Hindlimb muscle (tissue), 1 donor: ENCODE results near the gene PRAF2. TPM values are rescaled to one million over a fixed set of nuclear protein-coding genes. Genes with fewer than 3 reads are reported as not detected.
A peak's percentile ranks its signal among the peaks of the same experiment; 100 is the strongest.

Experiments
- DNase-seq: peaks from one replicate; pipeline ENCODE4 v3.0.0-alpha.2; 2013
- polyA plus RNA-seq: library from polyadenylated mRNA; unstranded; fragments of 120-200 nt; gene quantifications from one replicate; pipeline ENCODE4 v1.2.1, GENCODE V29; 2013; ENCODE audit not compliant: insufficient read length

PRAF2 gene, protein sequence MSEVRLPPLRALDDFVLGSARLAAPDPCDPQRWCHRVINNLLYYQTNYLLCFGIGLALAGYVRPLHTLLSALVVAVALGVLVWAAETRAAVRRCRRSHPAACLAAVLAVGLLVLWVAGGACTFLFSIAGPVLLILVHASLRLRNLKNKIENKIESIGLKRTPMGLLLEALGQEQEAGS
- 20.3 TPM for polyA plus RNA-seq

DNA sequence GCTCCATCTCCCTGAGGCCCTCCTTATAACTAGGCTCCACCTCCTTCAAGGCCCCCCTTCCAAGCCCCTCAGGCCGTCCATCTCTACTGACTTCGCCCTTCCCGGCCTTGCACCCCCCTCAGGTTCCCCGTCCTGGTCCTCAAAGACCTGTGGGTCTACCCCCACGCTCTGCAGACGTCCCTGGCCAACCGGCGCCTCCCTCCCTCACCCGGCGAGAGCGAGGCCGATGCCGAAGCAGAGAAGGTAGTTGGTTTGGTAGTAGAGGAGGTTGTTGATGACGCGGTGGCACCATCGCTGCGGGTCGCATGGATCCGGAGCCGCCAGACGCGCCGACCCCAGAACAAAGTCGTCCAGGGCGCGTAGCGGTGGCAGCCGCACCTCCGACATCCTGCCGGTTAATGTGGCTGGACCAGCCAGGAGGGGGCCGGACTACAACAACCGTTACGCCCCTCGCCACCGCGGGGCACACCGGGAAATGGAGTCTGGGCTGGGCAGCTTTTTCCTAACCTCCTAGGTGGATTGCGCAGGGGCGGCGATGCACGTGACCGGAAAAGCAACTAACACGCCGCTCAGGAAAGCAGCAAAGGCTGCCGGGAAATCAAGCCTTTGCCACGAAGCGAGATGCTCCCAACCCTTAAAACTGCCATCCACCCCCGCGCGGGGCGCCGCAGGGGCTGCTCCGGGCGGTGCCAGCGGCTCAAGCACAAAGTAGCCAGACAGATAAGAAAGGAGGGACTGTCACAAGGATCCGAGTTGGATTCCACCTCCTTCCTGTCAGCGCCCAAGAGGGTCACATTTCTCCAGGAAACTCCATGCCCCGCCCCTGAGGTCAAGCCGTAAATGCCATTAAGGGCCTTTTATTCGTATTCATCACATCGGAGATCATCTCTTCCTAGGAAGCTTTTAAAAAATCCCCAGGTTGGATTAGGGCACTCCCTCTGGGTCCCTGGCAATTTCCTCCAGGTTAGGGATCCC is at the start of gene PRAF2:
PRAF2 (minus strand) TSS at position 402 of the 975 bp plus-strand sequence; CDS start at position 387, 15 bp downstream.
- peak; percentile 91 for DNase-seq

DNA sequence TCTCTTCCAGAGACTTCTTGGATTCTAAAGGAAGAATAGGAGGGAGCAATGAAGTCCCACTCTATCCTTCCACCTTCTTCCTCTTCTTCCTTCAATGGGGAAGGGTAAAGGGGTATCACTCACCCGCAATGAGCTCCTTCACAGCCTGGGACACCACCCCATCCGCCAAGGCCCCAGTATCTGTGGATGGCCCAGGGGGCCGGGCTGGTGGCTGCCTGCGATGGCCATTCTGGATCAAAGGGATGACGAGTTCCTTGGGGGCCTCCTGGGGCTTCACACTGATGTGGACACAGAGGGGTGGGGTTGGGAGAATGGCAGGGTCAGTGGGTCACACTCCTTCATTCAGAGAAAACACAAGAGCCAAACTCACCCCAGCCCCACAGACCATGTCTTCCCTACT is 48.7 kb upstream of the PRAF2 start:
- DNase-seq: no peak

DNA sequence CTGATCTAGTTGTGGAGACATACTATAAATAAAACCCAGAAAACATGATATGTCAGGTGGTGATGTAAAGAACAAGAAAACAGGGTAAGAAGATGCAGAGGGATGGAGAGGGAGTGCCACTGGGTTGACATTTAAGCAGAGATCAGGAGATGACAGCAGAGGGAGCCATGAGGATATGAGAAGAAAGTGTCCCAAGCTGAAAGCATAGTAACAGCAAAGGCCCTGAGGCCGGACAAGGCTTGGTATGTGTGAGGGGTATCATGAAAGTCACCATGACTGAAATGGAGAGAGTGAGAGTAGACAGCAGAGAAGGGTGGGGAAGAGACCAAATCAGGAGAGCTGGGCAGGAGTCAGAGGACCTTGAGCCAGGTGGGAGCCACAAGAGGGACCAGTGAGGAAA is 46.3 kb upstream of the PRAF2 start:
- no peak for DNase-seq

- DNase-seq: no peak
Observed at GRCh38 chrX:49117581-49117980, 43.8 kb upstream of the PRAF2 start.

DNA sequence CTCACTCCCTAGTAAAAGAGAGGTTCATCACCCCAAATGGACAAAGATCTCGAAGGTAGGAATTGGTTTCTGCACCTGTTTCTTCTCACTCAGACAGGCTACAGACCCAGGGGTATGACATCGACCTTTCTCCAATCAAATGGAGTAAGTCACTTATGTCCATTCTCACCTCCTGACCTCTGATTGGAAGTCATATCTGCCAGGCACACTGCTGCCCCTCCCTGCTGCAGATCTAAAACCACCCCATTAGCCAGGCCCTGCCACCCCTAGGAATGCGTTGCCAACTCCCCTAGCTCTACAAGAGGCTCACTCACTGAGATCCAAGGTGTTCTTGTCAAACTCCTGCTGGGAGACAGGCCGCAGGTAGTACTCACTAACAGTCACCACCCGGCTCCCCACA is 42.9 kb upstream of the PRAF2 start:
- no peak for DNase-seq

GRCh38 chrX:49116076-49116475 is 42.3 kb upstream of the PRAF2 start:
- DNase-seq: no peak

GRCh38 chrX:49111791-49112190 is 38.0 kb upstream of the PRAF2 start:
- no peak for DNase-seq

GRCh38 chrX:49110417-49110816 is 36.6 kb upstream of the PRAF2 start:
- DNase-seq: no peak

DNA sequence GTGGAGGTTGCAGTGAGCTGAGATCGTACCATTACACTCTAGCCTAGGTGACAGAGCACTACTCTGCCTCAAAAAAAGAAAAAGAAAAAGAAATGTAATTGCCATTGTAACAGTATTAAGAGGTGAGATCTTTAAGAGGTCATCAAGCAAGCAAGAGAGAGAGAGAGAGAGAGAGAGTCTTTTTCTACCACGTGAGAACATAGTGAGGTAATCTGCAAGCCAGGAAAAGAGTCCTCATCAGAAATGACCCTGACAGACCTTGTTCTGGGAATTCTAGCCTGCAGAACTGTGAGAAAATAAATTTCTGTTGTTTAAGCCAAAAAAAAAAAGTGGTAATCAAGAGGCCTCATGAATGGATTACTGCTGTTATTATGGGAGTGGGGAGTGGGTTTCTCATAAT is 34.8 kb upstream of the PRAF2 start:
- no peak for DNase-seq

- no peak for DNase-seq
Observed at GRCh38 chrX:49106930-49107329, 33.1 kb upstream of the PRAF2 start.

DNA sequence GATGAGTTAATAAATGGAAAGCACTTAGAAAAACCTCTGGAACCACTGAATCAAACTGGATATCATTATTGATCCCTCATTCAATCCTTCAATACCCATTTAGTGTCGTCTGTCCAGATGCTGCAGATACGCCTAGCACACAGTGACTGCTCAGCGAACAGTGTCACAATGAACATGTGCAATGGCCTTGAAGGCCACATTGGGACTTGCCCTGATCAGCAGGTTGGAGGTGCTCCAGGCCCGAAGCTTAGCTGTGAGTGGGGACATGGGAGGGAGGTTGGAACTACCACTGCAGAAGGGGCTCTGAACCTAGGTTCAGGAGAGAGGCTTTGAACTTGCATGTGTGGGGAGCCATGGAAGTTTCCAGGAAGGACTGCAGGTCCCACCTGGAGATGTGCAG is 32.5 kb upstream of the PRAF2 start:
- no peak for DNase-seq

- no peak for DNase-seq
Observed at GRCh38 chrX:49103637-49104036, 29.8 kb upstream of the PRAF2 start.

DNA sequence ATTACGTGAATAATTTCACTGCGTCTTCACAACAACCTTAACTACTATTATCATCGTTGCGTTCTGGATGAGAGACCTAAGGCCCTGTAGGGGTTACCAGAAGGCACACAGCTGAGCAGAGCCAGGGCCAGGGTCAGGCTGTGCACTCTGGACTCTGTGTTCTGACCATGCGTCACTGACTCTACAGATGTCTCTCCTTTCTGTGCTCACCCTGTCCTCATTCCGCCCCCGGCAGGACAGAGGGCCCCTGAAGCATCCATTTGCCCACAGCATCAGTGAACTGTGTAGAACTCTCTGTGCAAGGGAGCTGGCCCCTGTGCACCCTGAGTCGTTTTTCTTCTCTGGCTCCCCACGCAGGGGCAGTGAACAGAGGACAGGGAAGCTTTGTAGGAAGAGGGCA is 28.4 kb upstream of the PRAF2 start:
- DNase-seq: no peak

- no peak for DNase-seq
Observed at GRCh38 chrX:49101629-49101984, 27.8 kb upstream of the PRAF2 start.

DNA sequence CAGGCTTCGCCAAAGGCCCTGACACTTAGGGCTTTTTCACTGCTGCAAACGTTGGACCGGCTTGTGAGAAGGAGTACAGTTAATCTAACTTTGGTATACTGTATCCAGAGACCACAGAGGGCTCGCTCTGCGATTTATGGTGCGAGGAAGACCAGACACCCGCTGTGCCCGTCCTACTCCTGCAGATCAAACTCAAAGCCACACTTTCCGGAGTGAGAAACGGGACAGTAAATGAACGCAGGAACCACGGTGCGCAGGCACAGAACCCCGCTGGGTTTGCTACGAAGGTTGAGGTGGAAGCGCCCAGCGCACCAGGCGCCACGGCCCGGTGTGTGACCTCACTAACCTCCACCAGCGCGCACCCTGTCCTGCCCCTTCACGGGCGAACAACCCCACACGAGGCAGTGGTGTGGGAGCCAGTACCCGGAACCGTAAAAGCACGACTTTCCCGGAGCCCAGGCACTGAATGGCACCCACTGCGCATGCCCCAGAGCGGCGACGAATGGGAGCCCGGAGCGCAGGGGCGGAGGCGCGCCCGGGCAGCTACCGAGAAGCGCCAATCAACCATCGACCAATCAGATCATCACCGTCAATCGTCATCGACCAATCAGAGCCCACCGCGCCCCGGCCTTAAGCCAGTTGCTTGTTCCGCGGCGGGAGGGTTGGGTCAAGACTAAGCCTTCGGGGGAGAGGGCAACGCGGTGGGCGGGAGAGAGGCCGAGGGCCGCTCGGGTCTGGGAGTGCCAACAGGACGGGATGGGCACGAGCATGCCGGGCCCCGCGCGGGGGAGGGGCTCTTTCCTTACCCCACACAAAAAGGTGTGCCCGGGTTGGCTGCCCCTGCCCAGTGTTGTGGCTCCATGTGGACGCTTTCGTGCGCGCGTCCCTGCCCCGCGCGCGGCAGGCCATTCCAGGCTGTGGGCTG is 27.2 kb upstream of the PRAF2 start:
- DNase-seq: peak; percentile 89

- DNase-seq: no peak
Observed at GRCh38 chrX:49096419-49096818, 22.6 kb upstream of the PRAF2 start.

GRCh38 chrX:49089553-49089952 is 15.8 kb upstream of the PRAF2 start:
- no peak for DNase-seq

DNA sequence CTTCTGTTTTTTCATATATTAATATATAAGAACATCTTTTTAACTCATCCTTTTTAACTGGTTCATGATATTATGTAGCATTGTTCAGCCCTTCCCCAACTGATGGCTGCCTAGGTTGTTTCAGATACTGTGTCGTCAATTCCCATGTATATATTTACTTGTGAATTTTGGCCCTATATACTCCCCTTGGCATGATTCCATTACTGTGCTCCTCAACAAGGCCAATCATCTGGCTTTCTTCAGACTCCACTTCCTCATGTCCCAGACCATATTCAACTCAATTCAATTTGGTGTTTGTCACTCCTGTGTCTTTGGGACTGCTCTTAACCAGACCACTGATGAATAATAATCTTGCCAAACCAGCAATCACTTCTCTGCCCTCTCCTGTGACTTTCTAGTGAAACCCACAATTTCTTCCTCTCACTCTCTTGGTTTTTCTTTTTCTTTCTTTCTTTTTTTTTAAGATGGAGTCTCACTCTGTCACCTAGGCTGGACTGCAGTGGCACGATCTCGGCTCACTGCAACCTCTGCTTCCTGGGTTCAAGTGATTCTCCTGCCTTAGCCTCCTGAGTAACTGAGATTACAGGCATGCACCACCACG is 8.6 kb upstream of the PRAF2 start:
- DNase-seq: no peak

DNA sequence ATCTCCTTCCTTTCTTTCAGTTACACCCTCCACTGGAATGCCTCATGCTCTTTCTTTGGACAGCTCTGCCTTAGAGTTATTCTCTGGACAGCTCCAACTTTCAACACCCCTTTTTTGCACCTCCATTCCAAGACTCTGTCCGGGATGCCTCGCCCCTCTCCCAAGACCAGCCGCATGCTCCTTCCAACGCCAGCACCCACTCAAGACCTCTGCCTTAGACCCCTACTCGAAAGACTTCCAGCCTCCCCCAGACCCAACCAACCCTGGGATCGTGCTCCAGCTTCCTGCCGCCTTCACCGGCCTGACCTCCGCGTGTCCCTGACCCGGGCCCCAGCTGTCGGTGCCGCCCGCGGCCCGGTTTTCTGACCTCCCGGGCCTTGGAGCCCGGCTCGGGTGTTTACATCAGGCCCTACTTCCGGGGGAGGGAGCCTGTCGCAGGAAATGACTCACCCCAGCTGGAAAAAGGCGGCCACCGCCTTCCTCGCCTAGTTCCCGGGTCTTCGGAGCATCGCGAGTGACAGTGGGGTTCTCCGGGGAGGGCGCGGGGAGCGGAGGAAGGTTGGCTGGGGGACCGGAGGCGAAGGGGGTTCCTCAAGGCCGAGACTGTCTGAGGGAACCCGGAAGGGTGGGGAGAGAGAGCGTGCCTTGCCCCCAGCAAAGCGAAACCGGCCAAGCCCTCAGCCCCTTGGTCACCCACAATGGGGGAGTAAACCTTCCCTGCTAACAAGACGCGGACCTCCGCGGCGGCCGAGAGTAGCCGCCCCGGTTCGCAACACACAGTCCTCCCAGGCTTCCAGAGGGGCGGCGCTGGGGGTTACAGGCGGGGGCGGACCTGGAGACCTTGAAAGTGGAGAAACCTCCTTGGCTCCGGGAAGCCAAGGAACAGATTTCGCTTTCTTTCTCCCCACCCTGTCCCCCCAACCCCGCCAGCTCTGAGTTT is 6.0 kb upstream of the PRAF2 start, which contains the start of gene WDR45:
WDR45 (minus strand) TSS at position 399 of the 940 bp plus-strand sequence. CDS start 1,792 bp downstream, outside the sequence.
- DNase-seq: peak; percentile 79

- no peak for DNase-seq
Observed at GRCh38 chrX:49077941-49078340, 4.1 kb upstream of the PRAF2 start.

DNA sequence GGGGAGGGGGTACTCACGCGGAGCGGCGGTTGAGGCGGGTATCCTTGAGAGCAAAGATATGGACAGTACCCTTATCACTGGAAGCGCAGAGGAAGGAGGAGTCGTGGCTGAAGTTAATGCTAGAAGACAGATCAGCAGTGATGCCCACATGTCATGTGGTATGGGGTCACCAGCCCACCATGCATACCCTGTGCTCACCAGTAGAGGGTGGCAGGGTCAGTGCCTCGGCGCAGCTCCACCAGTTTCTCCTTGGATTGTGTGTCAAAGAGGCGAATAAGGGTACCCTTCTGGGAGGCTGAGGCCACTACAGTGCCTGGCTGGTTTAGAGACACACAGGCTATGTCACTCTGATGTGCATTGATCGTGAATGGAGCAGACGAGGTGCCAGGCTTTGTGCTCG is 1.5 kb upstream of the PRAF2 start:
- no peak for DNase-seq
